Measurements from ENCODE around the gene CER1.

DNA sequence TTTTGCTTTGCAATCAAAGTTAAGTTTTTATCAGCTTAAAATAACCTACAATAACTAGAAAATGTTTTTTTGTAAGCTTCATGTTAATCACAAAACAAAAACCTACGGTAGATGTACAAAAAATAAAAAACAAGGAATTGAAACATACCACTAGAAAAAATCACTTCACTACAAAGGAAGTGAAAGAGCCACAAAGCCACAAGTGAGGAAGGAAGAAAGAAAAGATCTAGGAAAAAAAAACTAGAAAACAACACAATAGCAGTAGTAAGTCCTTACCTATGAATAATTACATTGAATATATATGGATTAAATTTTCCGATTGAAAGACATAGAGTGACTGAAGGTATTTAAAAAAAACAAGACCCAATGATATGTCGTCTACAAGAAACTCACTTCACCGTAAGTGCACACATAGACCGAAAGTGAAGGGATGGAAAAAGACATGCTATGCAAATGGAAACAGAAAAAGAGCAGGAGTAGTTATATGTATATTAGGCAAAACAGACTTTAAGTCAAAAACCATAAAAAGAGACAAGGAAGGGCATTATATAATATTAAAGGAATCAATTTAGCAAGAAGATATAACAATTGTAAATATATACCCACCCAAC is 15.9 kb downstream of the CER1 start:
- TF ChIP-seq, protein P1, sequence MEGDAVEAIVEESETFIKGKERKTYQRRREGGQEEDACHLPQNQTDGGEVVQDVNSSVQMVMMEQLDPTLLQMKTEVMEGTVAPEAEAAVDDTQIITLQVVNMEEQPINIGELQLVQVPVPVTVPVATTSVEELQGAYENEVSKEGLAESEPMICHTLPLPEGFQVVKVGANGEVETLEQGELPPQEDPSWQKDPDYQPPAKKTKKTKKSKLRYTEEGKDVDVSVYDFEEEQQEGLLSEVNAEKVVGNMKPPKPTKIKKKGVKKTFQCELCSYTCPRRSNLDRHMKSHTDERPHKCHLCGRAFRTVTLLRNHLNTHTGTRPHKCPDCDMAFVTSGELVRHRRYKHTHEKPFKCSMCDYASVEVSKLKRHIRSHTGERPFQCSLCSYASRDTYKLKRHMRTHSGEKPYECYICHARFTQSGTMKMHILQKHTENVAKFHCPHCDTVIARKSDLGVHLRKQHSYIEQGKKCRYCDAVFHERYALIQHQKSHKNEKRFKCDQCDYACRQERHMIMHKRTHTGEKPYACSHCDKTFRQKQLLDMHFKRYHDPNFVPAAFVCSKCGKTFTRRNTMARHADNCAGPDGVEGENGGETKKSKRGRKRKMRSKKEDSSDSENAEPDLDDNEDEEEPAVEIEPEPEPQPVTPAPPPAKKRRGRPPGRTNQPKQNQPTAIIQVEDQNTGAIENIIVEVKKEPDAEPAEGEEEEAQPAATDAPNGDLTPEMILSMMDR (IDR thresholded peaks at IDR 0.05; ENCODE audit: extremely low read depth in 1 of 2, insufficient read depth in 1 of 2, low read depth in 1 of 2, low read length in 2 of 2), result no peak
- TF ChIP-seq POLR2A (IDR thresholded peaks at IDR 0.05; ENCODE audit: low read depth, low read length) (no peak), GATA2 (IDR thresholded peaks at IDR 0.05; ENCODE audit: insufficient read depth, insufficient read length, low read depth, low read length) (no peak), EZH2 (IDR thresholded peaks at IDR 0.05; ENCODE audit: borderline replicate concordance, low read depth, low read length, severe bottlenecking) (no peak), MYC (IDR thresholded peaks at IDR 0.05; ENCODE audit: low read depth, low read length) (no peak)
- TF ChIP-seq, protein P2, sequence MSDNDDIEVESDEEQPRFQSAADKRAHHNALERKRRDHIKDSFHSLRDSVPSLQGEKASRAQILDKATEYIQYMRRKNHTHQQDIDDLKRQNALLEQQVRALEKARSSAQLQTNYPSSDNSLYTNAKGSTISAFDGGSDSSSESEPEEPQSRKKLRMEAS (IDR thresholded peaks at IDR 0.05; ENCODE audit: insufficient read depth, insufficient read length), result no peak

All from endothelial cell of umbilical vein (primary cell).